Breast epithelium (tissue), 3 donors: ENCODE results near the gene FBL.

Experiments used
- CTCF ChIP-seq, 3 donors: fragments of 450-650 bp; IDR thresholded peaks; one replicate each; pipeline ENCODE4 v1.5.1; 2016 to 2017; ENCODE audit warnings: antibody characterized with exemption in 3 of 3, mild to moderate bottlenecking in 3 of 3, moderate library complexity in 3 of 3
- POLR2A ChIP-seq: fragments of 450-650 bp; IDR thresholded peaks from one replicate; pipeline ENCODE4 v1.6.1; 2016; ENCODE audit warnings: antibody characterized with exemption, mild to moderate bottlenecking, moderate library complexity
- POLR2AphosphoS5 ChIP-seq, 3 donors: sonication (generic); formaldehyde crosslinking; IDR thresholded peaks; one replicate each; pipeline ENCODE4 v1.6.1; 2017; ENCODE audit warnings: antibody characterized with exemption in 3 of 3

DNA sequence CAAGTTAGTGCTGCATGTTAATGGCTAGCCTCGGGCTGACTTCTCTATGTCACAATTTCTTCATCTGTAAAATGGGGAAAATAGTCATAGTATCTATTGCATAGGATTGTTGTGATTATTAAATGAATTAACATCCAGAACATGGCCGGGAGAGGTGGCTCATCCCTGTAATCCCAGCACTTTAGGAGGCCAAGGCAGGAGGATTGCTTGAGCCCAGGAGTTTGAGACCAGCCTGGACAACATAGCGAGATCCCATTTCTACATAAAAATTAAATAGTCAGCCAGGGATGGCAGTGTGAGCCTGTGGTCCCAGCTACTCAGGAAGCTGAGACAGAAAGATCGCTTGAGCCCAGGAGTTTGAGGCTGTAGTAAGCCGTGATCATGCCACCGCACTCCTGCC, 21.8 kb upstream of the FBL start:
- TF ChIP-seq CTCF (IDR thresholded peaks at IDR 0.05) = no peak
- TF ChIP-seq POLR2AphosphoS5 (IDR thresholded peaks at IDR 0.05) = no peak
- no peak for TF ChIP-seq POLR2A
